Measurements from ENCODE around the gene TSPAN10. TPM values are rescaled to one million over a fixed set of nuclear protein-coding genes. Genes with fewer than 3 reads are reported as not detected.
A peak's percentile ranks its signal among the peaks of the same experiment; 100 is the strongest.

Gene TSPAN10
- total and polyA plus RNA-seq, 7 experiments from 2014 or later = 0.32 to 1.9 (median 0.51) TPM

GRCh38 chr17:81693509-81694210 is 56.7 kb downstream of the TSPAN10 start:
- no peak overlapping the region for H3K27ac ChIP-seq (ENCODE audit: low read depth, low read length)
- CTCF ChIA-PET = no interaction called here
- no peaks in the 10 kb centered on the region for H3K27me3 ChIP-seq (ENCODE audit: control insufficient read depth in 2 of 2, insufficient read depth in 2 of 2, low read length in 2 of 2)
- peaks cover 0 to 37% (median 0%) of the 10 kb centered on the region in 5 donors for H3K36me3 Mint-ChIP-seq
- H3K9me3 Mint-ChIP-seq = no peaks in the 10 kb centered on the region
- intact Hi-C loops (cut with micrococcal nuclease) = no loop called here
- ATAC-seq = no peak
- H3K4me1 ChIP-seq (ENCODE audit: control insufficient read depth in 2 of 2, insufficient read depth in 2 of 2, low read length in 2 of 2) = no peaks in the 10 kb centered on the region
- H3K4me3 ChIP-seq (ENCODE audit: low read length) = no peak overlapping the region
- no peak overlapping the region for H3K4me3 Mint-ChIP-seq
- H3K4me1 Mint-ChIP-seq = peaks cover 0 to 10% (median 5%) of the 10 kb centered on the region in 7 donors
- H3K27ac Mint-ChIP-seq = no peak overlapping the region
- DNase-seq = no peak
- no peaks in the 10 kb centered on the region for H3K27me3 Mint-ChIP-seq
- peaks cover 4 to 99% (median 13%) of the 10 kb centered on the region in 3 experiments for H3K36me3 ChIP-seq (ENCODE audit: control insufficient read depth in 2 of 3, insufficient read depth in 3 of 3, low read length in 3 of 3)
- POLR2A ChIA-PET = interaction anchor here (1.1 kb wide), 1 partner anchor 9 kb away, joined by 3 read pairs; the partner anchor contains the start of gene MRPL12
- no peaks in the 10 kb centered on the region for H3K9me3 ChIP-seq (ENCODE audit: control insufficient read depth in 2 of 3, low read length in 3 of 3)

GRCh38 chr17:81694810-81695209 is 57.8 kb downstream of the TSPAN10 start:
- DNase-seq (no peak), ATAC-seq (no peak)
- Mint-ChIP-seq H3K27me3 (no peaks in the 10 kb centered on the region), H3K4me1 (peaks cover 0 to 5% (median 0%) of the 10 kb centered on the region in 7 donors), H3K27ac (no peak overlapping the region), H3K4me3 (no peak overlapping the region), H3K9me3 (no peaks in the 10 kb centered on the region), H3K36me3 (peaks cover 0 to 28% (median 0%) of the 10 kb centered on the region in 5 donors)
- H3K27me3 ChIP-seq (ENCODE audit: control insufficient read depth in 2 of 2, insufficient read depth in 2 of 2, low read length in 2 of 2) = no peaks in the 10 kb centered on the region
- no peak overlapping the region for H3K4me3 ChIP-seq (ENCODE audit: low read length)
- no peaks in the 10 kb centered on the region for H3K4me1 ChIP-seq (ENCODE audit: control insufficient read depth in 2 of 2, insufficient read depth in 2 of 2, low read length in 2 of 2)
- ChIA-PET POLR2A (interaction anchor here (2.4 kb wide), 1 partner anchor 11 kb away, joined by 8 read pairs; the partner anchor contains the start of genes ARL16 and HGS), CTCF (no interaction called here)
- intact Hi-C loops (cut with micrococcal nuclease) = no loop called here
- no peak overlapping the region for H3K27ac ChIP-seq (ENCODE audit: low read depth, low read length)
- no peaks in the 10 kb centered on the region for H3K9me3 ChIP-seq (ENCODE audit: control insufficient read depth in 2 of 3, low read length in 3 of 3)
- H3K36me3 ChIP-seq (ENCODE audit: control insufficient read depth in 2 of 3, insufficient read depth in 3 of 3, low read length in 3 of 3) = peaks cover 4 to 92% (median 7%) of the 10 kb centered on the region in 3 experiments

DNA sequence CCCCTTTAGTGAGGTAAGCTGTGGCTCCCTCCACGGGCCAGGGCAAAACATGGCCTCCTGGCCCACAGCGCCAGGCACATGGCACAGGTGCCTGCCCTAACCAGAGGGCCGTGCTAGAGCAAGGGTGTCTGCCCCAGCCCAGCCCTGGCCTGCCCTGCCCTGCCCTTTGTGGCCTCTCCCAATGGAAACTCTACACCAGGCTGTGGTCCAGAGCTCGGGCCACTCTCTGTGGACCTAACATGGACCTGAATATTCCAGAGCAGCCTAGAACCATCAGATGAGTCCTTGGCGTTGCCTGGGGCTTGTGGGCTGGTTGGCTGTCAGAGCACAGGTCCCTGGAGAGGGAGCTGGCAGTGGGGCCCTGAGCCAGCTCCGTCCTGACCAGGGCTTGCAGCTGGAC is 58.2 kb downstream of the TSPAN10 start:
- peaks cover 4 to 89% (median 7%) of the 10 kb centered on the region in 3 experiments for H3K36me3 ChIP-seq (ENCODE audit: control insufficient read depth in 2 of 3, insufficient read depth in 3 of 3, low read length in 3 of 3)
- H3K36me3 Mint-ChIP-seq = peaks cover 0 to 28% (median 0%) of the 10 kb centered on the region in 5 donors
- intact Hi-C loops (cut with micrococcal nuclease) = no loop called here

GRCh38 chr17:81695801-81696200 is 58.8 kb downstream of the TSPAN10 start:
- Histone ChIP-seq H3K27ac (ENCODE audit: low read depth, low read length) (no peak overlapping the region), H3K36me3 (ENCODE audit: control insufficient read depth in 2 of 3, insufficient read depth in 3 of 3, low read length in 3 of 3) (peaks cover 2 to 88% (median 4%) of the 10 kb centered on the region in 3 experiments), H3K9me3 (ENCODE audit: control insufficient read depth in 2 of 3, low read length in 3 of 3) (no peaks in the 10 kb centered on the region), H3K4me3 (ENCODE audit: low read length) (no peak overlapping the region), H3K27me3 (ENCODE audit: control insufficient read depth in 2 of 2, insufficient read depth in 2 of 2, low read length in 2 of 2) (no peaks in the 10 kb centered on the region), H3K4me1 (ENCODE audit: control insufficient read depth in 2 of 2, insufficient read depth in 2 of 2, low read length in 2 of 2) (no peaks in the 10 kb centered on the region)
- H3K27me3 Mint-ChIP-seq = no peaks in the 10 kb centered on the region
- H3K9me3 Mint-ChIP-seq = no peaks in the 10 kb centered on the region
- DNase-seq = no peak
- H3K27ac Mint-ChIP-seq = no peak overlapping the region
- peaks cover under 1 to 8% (median 2%) of the 10 kb centered on the region in 7 donors for H3K4me1 Mint-ChIP-seq
- peaks cover 0 to 30% (median 0%) of the 10 kb centered on the region in 5 donors for H3K36me3 Mint-ChIP-seq
- ChIA-PET POLR2A (interaction anchor here (2.4 kb wide), 1 partner anchor 12 kb away, joined by 8 read pairs; the partner anchor contains the start of genes ARL16 and HGS), CTCF (interaction anchor here (1.3 kb wide), 1 partner anchor 9 kb away, joined by 4 read pairs; no protein-coding TSS in a partner anchor)
- intact Hi-C loops (cut with micrococcal nuclease) = no loop called here
- no peak for ATAC-seq
- H3K4me3 Mint-ChIP-seq = no peak overlapping the region

More for the DNA sequence above, 58.2 kb downstream of the TSPAN10 start:
- H3K4me3 Mint-ChIP-seq = no peak overlapping the region
- H3K4me3 ChIP-seq (ENCODE audit: low read length) = no peak overlapping the region
- no peaks in the 10 kb centered on the region for H3K9me3 Mint-ChIP-seq
- peaks cover 0 to 5% (median 0%) of the 10 kb centered on the region in 7 donors for H3K4me1 Mint-ChIP-seq
- no peaks in the 10 kb centered on the region for H3K9me3 ChIP-seq (ENCODE audit: control insufficient read depth in 2 of 3, low read length in 3 of 3)
- DNase-seq (no peak), ATAC-seq (no peak)
- H3K27me3 ChIP-seq (ENCODE audit: control insufficient read depth in 2 of 2, insufficient read depth in 2 of 2, low read length in 2 of 2) = no peaks in the 10 kb centered on the region
- H3K27ac ChIP-seq (ENCODE audit: low read depth, low read length) = no peak overlapping the region
- ChIA-PET POLR2A (interaction anchor here (2.4 kb wide), 1 partner anchor 11 kb away, joined by 8 read pairs; the partner anchor contains the start of genes ARL16 and HGS), CTCF (interaction anchor here (1.3 kb wide), 1 partner anchor 10 kb away, joined by 4 read pairs; no protein-coding TSS in a partner anchor)
- no peak overlapping the region for H3K27ac Mint-ChIP-seq
- no peaks in the 10 kb centered on the region for H3K27me3 Mint-ChIP-seq
- no peaks in the 10 kb centered on the region for H3K4me1 ChIP-seq (ENCODE audit: control insufficient read depth in 2 of 2, insufficient read depth in 2 of 2, low read length in 2 of 2)

DNA sequence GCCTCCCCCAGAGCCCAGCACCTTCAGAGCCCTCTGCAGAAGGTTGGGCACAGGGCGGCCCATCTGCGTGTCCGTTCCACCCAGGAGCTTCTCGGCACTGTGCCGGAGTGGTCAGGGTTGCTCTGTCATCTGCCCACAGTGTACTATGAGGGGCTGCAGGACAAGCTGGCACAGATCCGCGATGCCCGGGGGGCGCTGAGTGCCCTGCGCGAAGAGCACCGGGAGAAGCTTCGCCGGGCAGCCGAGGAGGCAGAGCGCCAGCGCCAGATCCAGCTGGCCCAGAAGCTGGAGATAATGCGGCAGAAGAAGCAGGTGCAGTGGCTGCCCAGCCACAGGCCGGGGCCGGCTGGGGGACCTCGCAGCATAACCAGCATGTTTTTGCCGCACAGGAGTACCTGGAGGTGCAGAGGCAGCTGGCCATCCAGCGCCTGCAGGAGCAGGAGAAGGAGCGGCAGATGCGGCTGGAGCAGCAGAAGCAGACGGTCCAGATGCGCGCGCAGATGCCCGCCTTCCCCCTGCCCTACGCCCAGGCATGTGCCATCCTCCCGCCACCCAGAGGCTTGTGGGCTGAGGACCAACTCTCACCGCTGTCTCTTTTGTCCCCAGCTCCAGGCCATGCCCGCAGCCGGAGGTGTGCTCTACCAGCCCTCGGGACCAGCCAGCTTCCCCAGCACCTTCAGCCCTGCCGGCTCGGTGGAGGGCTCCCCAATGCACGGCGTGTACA is 59.4 kb downstream of the TSPAN10 start:
- no peak overlapping the region for H3K27ac ChIP-seq (ENCODE audit: low read depth, low read length)
- H3K4me1 ChIP-seq (ENCODE audit: control insufficient read depth in 2 of 2, insufficient read depth in 2 of 2, low read length in 2 of 2) = peaks cover 1 to 2% of the 10 kb centered on the region in 2 donors
- ChIA-PET POLR2A (interaction anchor here (2.4 kb wide), 1 partner anchor 13 kb away, joined by 8 read pairs; the partner anchor contains the start of genes ARL16 and HGS), CTCF (interaction anchor here (0.6 to 1.3 kb wide), 2 partner anchors 8 to 16 kb away, joined by 3 to 4 read pairs; no protein-coding TSS in a partner anchor)
- no peaks in the 10 kb centered on the region for H3K27me3 Mint-ChIP-seq
- H3K27me3 ChIP-seq (ENCODE audit: control insufficient read depth in 2 of 2, insufficient read depth in 2 of 2, low read length in 2 of 2) = no peaks in the 10 kb centered on the region
- peaks cover under 1 to 88% (median 7%) of the 10 kb centered on the region in 3 experiments for H3K36me3 ChIP-seq (ENCODE audit: control insufficient read depth in 2 of 3, insufficient read depth in 3 of 3, low read length in 3 of 3)
- peaks cover 0 to 30% (median 0%) of the 10 kb centered on the region in 5 donors for H3K36me3 Mint-ChIP-seq
- no peak for DNase-seq
- no peak overlapping the region for H3K4me3 ChIP-seq (ENCODE audit: low read length)
- H3K9me3 ChIP-seq (ENCODE audit: control insufficient read depth in 2 of 3, low read length in 3 of 3) = no peaks in the 10 kb centered on the region
- no peak for ATAC-seq
- no peaks in the 10 kb centered on the region for H3K9me3 Mint-ChIP-seq
- H3K27ac Mint-ChIP-seq = no peak overlapping the region
- peaks cover 5 to 11% (median 7%) of the 10 kb centered on the region in 7 donors for H3K4me1 Mint-ChIP-seq
- H3K4me3 Mint-ChIP-seq = no peak overlapping the region
- intact Hi-C loops (cut with micrococcal nuclease) = no loop called here

DNA sequence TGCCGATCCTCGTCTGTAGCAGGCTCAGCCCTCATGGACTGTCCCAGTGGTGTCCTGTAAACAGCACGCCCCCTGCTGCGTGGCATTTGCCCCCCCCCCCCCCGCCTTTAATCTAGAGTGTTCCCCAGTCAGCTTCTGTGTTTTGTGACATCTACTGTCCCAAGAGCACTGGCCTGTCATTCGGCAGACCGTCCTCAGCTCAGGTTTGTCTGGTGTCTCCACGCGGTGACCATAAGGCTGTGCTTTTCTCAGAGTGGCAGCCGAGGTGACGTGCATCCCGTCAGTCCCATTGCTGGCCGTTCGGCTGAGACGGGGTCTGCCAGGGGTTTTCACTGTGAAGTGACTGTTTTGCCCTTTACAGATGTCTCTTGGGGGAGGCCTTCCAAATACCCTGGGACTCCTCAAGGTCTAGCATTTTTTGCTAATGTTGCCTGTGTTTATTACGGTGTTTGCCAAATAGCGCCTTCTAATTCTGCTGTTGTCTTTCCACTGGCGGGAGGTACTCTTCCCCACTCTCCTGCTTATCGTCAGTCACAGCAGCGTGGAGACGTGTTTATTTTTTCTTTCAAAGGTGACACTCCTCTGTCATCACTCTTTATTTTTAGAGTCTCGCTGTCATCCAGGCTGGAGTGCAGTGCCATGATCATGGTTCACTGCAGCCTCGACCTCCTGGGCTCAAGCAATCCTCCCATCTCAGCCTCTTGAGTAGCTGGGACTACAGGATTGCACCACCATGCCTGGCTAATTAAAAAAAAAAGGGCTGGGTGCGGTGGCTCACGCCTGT is 60.5 kb downstream of the TSPAN10 start:
- Histone ChIP-seq H3K9me3 (ENCODE audit: control insufficient read depth in 2 of 3, low read length in 3 of 3) (no peaks in the 10 kb centered on the region), H3K36me3 (ENCODE audit: control insufficient read depth in 2 of 3, insufficient read depth in 3 of 3, low read length in 3 of 3) (peaks cover 0 to 82% (median 11%) of the 10 kb centered on the region in 3 experiments), H3K4me1 (ENCODE audit: control insufficient read depth in 2 of 2, insufficient read depth in 2 of 2, low read length in 2 of 2) (peaks cover 12 to 13% of the 10 kb centered on the region in 2 donors), H3K27ac (ENCODE audit: low read depth, low read length) (no peak overlapping the region), H3K27me3 (ENCODE audit: control insufficient read depth in 2 of 2, insufficient read depth in 2 of 2, low read length in 2 of 2) (no peaks in the 10 kb centered on the region), H3K4me3 (ENCODE audit: low read length) (no peak overlapping the region)
- Mint-ChIP-seq H3K9me3 (no peaks in the 10 kb centered on the region), H3K27ac (peak overlapping the region in 2 of 9 donors; percentile 14 to 51), H3K4me3 (no peak overlapping the region), H3K36me3 (peaks cover 0 to 24% (median 0%) of the 10 kb centered on the region in 5 donors), H3K4me1 (peaks cover 9 to 18% (median 16%) of the 10 kb centered on the region in 7 donors), H3K27me3 (no peaks in the 10 kb centered on the region)
- POLR2A ChIA-PET = no interaction called here
- intact Hi-C loops (cut with micrococcal nuclease) = no loop called here
- ATAC-seq (no peak), DNase-seq (no peak)
- CTCF ChIA-PET = interaction anchor here (0.6 kb wide), 1 partner anchor 15 kb away, joined by 3 read pairs; no protein-coding TSS in a partner anchor
